K562 (cell line): ENCODE measurements around the gene HMGN2. TPM values are rescaled to one million over a fixed set of nuclear protein-coding genes. Genes with fewer than 3 reads are reported as not detected.

Source experiments
- ARHGAP35 ChIP-seq: fragments of 450-650 bp; IDR thresholded peaks from 2 replicates; pipeline ENCODE4 v1.6.1; 2018; ENCODE audit not compliant: partially characterized antibody
- CBFB ChIP-seq: sonication (generic); formaldehyde crosslinking; IDR thresholded peaks from 2 replicates; pipeline ENCODE4 v1.4.0; 2020; ENCODE audit warnings: mild to moderate bottlenecking, missing genetic modification reagents
- CGGBP1 ChIP-seq: fragments of 250-450 bp; sonication (Bioruptor Pico); IDR thresholded peaks from 2 replicates; pipeline ENCODE4 v1.9.0; 2021; ENCODE audit warnings: mild to moderate bottlenecking
- CHD4 ChIP-seq: fragments of 200-600 bp; sonication (generic); IDR thresholded peaks from 3 replicates; pipeline ENCODE4 v1.6.1; 2012; ENCODE audit warnings: low read depth, mild to moderate bottlenecking, mixed read lengths, low read length, inconsistent platforms; ENCODE audit not compliant: insufficient read depth, insufficient replicate concordance, poor library complexity, severe bottlenecking
- DIDO1 ChIP-seq: fragments of 450-650 bp; IDR thresholded peaks from 2 replicates; pipeline ENCODE4 v1.6.1; 2016; ENCODE audit warnings: low read depth, missing biosample characterization, missing genetic modification characterization
- DMBX1 ChIP-seq: fragments of 250-450 bp; sonication (Bioruptor Pico); IDR thresholded peaks from 2 replicates; pipeline ENCODE4 v1.8.0; 2022; ENCODE audit warnings: inconsistent platforms, mild to moderate bottlenecking, moderate library complexity, borderline replicate concordance
- E2F3 ChIP-seq: fragments of 250-450 bp; sonication (Bioruptor Pico); IDR thresholded peaks from 2 replicates; pipeline ENCODE4 v1.4.0; 2020; ENCODE audit warnings: mild to moderate bottlenecking
- GATAD2B ChIP-seq: fragments of 450-650 bp; IDR thresholded peaks from 2 replicates; pipeline ENCODE4 v1.6.1; 2017; ENCODE audit warnings: mild to moderate bottlenecking, borderline replicate concordance
- HDAC2 ChIP-seq: fragments of 450-650 bp; IDR thresholded peaks from 2 replicates; pipeline ENCODE4 v1.6.1; 2016; ENCODE audit warnings: mild to moderate bottlenecking
- HINFP ChIP-seq: fragments of 450-650 bp; conservative IDR thresholded peaks from 2 replicates; pipeline ENCODE4 v1.6.1; 2016; ENCODE audit warnings: missing genetic modification characterization, low read depth, mild to moderate bottlenecking, control low read depth, missing compliant biosample characterization
- ID3 ChIP-seq, 2 experiments: fragments of 250-450 bp in 1 of 2; fragments of 450-650 bp in 1 of 2; sonication (Bioruptor Pico) in 1 of 2; IDR thresholded peaks; 2 replicates each; pipeline versions ENCODE4 v1.6.1 to v1.8.0; 2016 to 2021; ENCODE audit warnings: mild to moderate bottlenecking in 2 of 2, moderate library complexity in 2 of 2, missing compliant biosample characterization in 1 of 2, missing genetic modification characterization in 1 of 2
- KLF16 ChIP-seq: IDR thresholded peaks from 2 replicates; pipeline ENCODE4 v1.6.1; 2016; ENCODE audit warnings: antibody characterized with exemption
- NFE2L1 ChIP-seq: fragments of 450-650 bp; IDR thresholded peaks from 2 replicates; pipeline ENCODE4 v1.6.1; 2016; ENCODE audit warnings: missing genetic modification characterization, low read depth, mild to moderate bottlenecking, missing compliant biosample characterization, moderate library complexity, borderline replicate concordance
- NFIC ChIP-seq: fragments of 450-650 bp; IDR thresholded peaks from 2 replicates; pipeline ENCODE4 v1.6.1; 2017; ENCODE audit warnings: mild to moderate bottlenecking, inconsistent platforms
- NFYB ChIP-seq: IDR thresholded peaks from 2 replicates; pipeline ENCODE4 v1.6.1; 2011; ENCODE audit warnings: mild to moderate bottlenecking, moderate library complexity; ENCODE audit not compliant: insufficient read length; ENCODE audit errors: extremely low read depth
- PHF21A ChIP-seq: fragments of 450-650 bp; IDR thresholded peaks from 2 replicates; pipeline ENCODE4 v1.6.1; 2017; ENCODE audit warnings: low read depth, borderline replicate concordance
- RCOR1 ChIP-seq, 2 experiments: IDR thresholded peaks; 2 replicates each; pipeline ENCODE4 v1.6.1; 2012; ENCODE audit warnings: low read depth in 2 of 2, low read length in 2 of 2, borderline replicate concordance in 1 of 2, improper control_type of control experiment in 1 of 2
- SMAD1 ChIP-seq: fragments of 150-350 bp; IDR thresholded peaks from 2 replicates; pipeline ENCODE4 v1.6.1; 2014; ENCODE audit warnings: low read length, low read depth; ENCODE audit not compliant: partially characterized antibody
- ZNF124 ChIP-seq: sonication (generic); formaldehyde crosslinking; IDR thresholded peaks from 2 replicates; pipeline ENCODE4 v1.8.1; 2022; ENCODE audit warnings: missing genetic modification reagents
- ZNF57 ChIP-seq: fragments of 450-650 bp; formaldehyde crosslinking; IDR thresholded peaks from 2 replicates; pipeline ENCODE4 v1.4.0; 2020; ENCODE audit warnings: mild to moderate bottlenecking, moderate library complexity
- ZNF644 ChIP-seq: fragments of 200-800 bp; sonication (Bioruptor generic); IDR thresholded peaks from 2 replicates; pipeline ENCODE4 v1.6.1; 2016; ENCODE audit warnings: low read depth, missing genetic modification characterization, missing compliant biosample characterization
- polyA plus RNA-seq, 8 experiments: library from polyadenylated mRNA; depleted of rRNA in 4 of 8; stranded (reverse) in 5 of 8; unstranded in 3 of 8; fragments of >200 nt; fragmentation: Nextera tagmentation in 2 of 8; fragmentation: Illumina TruSeq in 1 of 8; extraction: Ambion mirVana in 2 of 8; extraction: Trizol in 1 of 8; gene quantifications; 2 replicates each; pipeline versions ENCODE4 v1.2.1 to v1.2.3, GENCODE V29; 2011 to 2014; ENCODE audit warnings: inconsistent platforms in 1 of 8, missing spikeins in 1 of 8
- total RNA-seq, 7 experiments: library from RNA; depleted of rRNA in 6 of 7; stranded (reverse); fragments of >200 nt in 6 of 7; fragmentation: Illumina TruSeq in 2 of 7; extraction: Trizol in 2 of 7; gene quantifications; 2 replicates each; pipeline versions ENCODE4 v1.2.1 to v1.2.3, GENCODE V29; 2011 to 2021; ENCODE audit warnings: low replicate concordance in 1 of 7

The HMGN2 gene
- total and polyA plus RNA-seq, 9 of the 15 experiments (the other 6 are each of a cell fraction or from before 2014, with no cell fraction given) = 370 to 1,354 (median 965) TPM

GRCh38 chr1:26472320-26472900 is at the start of gene HMGN2 (continued):
- TF ChIP-seq CGGBP1 (CRISPR knock-in tag) (no peak), HINFP (tag) (no peak), SMAD1 (peak; percentile 79), GATAD2B (peak; percentile 55; the same call in 1 of the 2 replicates), ARHGAP35 (no peak), DIDO1 (no peak), E2F3 (CRISPR knock-in tag) (no peak), NFYB (peak; percentile 89), ZNF57 (CRISPR knock-in tag) (no peak), DMBX1 (CRISPR knock-in tag) (no peak), CBFB (no peak), ID3 (CRISPR knock-in tag; IDR thresholded peaks at IDR 0.05) (no peak), ID3 (tag; IDR thresholded peaks at IDR 0.05) (peak; percentile 93), KLF16 (peak; percentile 89), NFIC (peak; percentile 19; the same call in 1 of the 2 replicates), PHF21A (no peak), ZNF644 (no peak), CHD4 (no peak), RCOR1 (IDR thresholded peaks at IDR 0.05; ENCODE audit: borderline replicate concordance in 1 of 2, low read depth in 2 of 2, low read length in 2 of 2) (no peak; a peak in 1 of 4 replicates), NFE2L1 (tag) (no peak), HDAC2 (no peak), ZNF124 (peak; percentile 62; the same call in 1 of the 2 replicates)
